CD4-positive, alpha-beta T cell treated with Interferon gamma for 1 hour (primary cell): ENCODE measurements around the gene SRRM3.
"Not testable (repeated sequence)": the region's sequence is repeated elsewhere in the genome, so short reads cannot be mapped to it uniquely, and the experiment has no call there.

Experiments
- DNase-seq: peaks from one replicate; pipeline ENCODE4 v3.0.0-alpha.2; 2020

The SRRM3 gene

GRCh38 chr7:76191783-76192240, 9.9 kb upstream of the SRRM3 start:
- DNase-seq = no peak

DNA sequence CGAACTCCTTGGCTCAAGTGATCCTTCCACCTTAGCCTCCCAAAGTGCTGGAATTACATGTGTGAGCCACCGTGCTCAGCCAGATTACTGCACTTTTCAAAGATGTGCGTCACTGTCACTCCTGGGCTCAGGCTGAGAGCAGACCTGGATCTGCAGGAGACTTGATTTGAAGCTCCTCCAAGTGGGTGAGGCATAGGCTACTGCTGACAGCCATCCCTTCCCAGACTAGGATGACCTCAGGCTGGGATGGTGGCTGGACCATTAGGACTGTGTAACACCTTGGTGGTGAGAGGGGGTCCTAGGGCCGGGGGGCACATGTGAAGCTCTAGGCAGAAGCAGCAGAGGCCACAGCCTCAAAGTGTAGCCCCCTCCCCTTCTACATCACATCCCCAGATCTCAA, 8.2 kb upstream of the SRRM3 start:
- DNase-seq = no peak

GRCh38 chr7:76193883-76194282, 7.8 kb upstream of the SRRM3 start:
- no peak for DNase-seq

DNA sequence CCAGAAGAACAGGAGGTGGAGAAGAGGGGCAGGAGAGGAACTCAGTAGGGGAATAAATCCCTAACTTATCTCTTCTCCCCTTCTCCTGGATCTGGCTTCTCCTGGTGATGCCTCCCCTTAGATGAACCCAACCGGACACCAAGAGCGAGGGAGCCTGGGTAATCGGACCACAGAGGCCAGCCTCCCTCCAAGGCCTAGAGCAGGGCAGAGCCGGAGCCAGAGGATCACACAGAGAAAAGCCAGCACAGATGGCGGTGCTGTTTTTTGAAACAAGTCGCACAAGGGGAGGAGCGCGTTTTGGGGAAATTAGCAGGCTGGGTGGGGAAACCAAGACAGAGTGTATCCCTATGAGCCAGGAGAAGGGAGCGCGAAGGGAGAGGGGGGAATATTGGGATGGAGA, 4.9 kb upstream of the SRRM3 start:
- no peak for DNase-seq

DNA sequence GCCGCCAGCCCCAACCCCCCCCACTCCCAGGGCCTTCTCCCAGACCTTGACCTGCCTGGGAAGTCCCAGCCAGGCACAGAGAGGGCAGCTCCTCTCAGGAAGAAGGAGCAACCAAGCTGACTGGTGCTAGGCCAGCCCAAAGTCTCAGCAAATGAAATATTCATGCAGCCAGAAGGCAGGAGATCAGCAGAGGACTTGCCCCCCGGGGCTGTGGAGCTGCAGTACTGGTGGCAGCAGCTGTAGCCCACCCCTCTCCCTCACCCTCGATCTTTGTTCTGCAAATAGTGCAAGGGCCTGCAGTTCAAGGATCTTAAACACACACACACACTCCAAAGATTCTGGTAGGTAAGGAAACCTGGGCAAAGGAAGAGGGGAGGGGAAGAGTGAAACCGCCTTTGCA, 3.5 kb upstream of the SRRM3 start:
- DNase-seq = no peak

GRCh38 chr7:76202666-76203030, 952 bp downstream of the SRRM3 start:
- no peak for DNase-seq

DNA sequence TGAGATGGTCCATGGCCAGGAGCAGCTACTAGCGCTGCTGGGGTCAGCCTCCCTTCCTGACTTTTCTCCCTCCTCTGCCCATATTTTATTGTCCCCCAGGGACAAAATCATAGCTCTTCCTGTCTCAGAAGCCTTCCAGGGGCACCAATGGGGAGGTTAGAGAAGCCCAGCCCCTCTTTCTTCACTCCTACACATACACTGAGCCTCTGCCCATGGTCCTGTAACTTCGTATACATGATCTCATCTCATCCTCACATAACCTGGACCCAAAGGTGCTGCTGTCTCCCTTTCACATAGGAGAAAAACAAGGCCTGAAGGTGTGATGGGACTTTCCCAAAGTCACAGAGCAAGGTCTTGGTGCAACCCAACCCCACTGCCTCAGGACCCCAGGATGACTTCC, 2.5 kb downstream of the SRRM3 start:
- no peak for DNase-seq

DNA sequence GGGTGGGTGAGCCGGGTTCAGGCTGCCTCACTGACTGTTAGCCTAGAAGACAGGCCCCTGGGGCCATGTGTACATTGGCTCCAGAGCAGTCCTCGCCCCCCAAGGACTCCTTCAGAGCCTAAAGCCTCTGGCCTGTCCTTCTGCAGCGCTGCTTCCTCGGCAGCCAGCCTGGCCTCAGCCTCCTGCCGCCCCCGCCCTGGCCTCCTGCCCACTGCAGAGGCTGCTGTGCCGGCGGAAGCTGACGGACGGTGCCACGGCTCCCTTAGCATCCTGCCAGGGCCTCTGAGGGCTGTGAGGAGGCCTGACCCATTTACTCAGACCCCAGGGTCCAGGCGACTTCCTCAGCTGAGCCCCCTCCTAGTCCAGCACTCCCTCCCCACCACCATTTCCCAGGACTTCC, 4.9 kb downstream of the SRRM3 start:
- DNase-seq = no peak

DNA sequence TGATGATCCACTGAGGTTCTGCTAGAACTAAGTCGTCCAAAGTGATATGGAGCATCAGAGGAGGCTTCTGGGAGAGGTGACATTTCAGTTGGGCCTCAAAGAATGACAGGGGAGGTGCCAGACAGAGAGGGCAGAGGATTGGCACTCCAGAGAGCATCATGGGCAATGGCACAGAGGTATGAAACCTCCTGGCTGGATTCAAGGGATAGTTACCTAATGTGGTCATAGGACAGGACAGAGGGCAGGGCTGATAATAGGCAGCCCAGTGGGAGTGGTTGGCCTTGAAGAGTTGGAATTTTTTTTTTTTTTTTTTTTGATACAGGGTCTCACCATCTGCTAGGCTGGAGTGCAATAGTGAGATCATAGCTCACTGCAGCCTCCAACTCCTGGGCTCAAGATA, 7.6 kb downstream of the SRRM3 start:
- DNase-seq = no peak

GRCh38 chr7:76211216-76211615, 9.5 kb downstream of the SRRM3 start:
- DNase-seq = no peak

GRCh38 chr7:76215349-76215748, 13.7 kb downstream of the SRRM3 start:
- not testable (repeated sequence) for DNase-seq

DNA sequence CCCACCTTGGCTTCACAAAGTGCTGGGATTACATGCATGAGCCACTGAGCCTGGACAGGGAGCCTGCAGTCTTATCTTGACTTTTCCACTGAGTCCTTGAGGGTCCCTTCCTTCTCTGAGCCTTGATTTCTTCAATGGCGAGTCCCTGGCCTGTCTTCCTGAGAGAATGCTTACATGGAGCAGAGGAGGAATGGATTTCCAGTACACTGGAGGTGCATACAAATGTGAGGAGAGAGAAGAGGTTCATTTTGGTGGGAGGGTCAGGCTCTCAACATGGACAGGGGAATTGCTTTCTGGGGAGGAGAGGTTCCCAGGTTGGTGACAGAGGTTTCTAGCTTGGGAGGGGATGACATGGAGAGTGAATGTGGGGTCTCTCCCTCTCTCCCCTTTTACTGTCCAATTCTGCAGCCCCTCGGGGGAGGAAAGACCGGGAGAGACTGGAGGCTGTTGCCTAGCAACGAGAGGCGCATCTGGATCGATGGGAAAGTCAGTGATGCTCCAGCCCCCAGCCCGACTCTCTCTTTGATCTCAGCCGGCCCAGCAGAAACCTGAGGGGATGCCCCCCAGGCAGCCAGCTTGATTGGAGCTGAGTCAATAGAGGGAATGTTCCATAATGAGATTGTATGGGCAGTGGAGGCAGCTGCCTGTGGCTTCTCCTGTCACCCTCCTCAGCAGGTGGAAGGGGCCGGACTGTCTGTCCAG, 14.8 kb downstream of the SRRM3 start:
- no peak for DNase-seq

- DNase-seq = no peak
Measured at GRCh38 chr7:76217942-76218566, 16.4 kb downstream of the SRRM3 start.

DNA sequence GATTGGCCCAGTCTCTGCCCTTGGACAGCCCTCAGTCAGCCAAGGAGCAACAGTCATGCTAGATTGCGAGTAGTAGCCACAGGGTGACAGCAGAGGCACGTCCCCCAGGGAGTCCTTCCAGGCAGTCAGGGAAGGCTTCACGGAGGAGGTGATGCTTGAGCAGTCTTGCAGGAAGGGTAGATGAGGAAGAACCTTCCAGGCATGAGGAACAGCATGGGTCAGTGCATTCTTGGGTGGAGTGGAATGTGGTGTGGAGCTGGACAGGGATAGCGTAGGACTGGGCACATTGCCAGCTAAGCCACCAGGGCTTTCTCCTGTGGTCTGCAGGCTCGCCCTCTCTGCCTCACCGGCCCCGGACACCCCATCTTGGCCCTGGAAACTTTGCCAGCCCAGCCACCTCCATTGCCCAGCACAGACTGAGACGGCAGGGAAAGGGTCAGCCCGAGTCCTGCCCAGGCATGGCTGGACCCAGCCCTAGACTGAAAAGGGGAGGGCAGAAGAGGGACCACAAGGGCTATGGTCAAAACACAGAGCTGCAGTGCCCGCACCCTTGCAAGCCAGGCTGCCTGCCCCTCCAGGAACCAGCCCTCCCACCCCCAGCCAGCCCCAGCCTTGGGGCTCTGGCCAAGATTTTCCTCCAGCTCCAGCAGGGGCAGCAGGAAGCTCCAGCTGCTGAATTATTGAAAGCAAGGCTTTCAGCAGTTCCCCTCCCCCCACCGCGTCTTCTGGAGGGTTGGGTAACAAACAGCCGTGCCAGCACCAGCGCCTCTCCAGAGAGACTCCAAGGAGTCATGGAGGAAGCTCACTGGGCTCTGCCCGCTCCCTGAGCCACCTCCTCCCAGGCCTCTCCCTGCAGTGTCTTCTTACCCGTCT, 18.7 kb downstream of the SRRM3 start:
- DNase-seq = no peak

DNA sequence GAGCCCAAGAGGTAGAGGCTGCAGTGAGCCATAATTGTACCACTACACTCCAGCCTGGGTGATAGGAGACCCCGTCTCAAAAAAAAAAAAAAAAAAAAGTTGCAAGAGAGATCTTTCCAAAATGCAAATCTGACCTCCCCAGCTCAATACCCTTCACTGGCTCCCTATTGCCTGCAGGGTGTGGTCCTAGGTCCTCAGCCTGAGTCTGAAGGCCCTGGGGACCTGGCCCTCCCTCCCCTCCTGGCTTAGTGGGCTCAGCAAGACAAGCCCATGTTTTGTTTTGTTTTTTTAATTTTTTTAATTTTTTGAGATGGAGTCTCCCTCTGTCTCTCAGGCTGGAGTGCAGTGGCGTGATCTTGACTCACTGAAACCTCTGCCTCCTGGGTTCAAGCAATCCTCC, 20.6 kb downstream of the SRRM3 start:
- no peak for DNase-seq

- DNase-seq = no peak
Measured at GRCh38 chr7:76222839-76223238, 21.1 kb downstream of the SRRM3 start.

DNA sequence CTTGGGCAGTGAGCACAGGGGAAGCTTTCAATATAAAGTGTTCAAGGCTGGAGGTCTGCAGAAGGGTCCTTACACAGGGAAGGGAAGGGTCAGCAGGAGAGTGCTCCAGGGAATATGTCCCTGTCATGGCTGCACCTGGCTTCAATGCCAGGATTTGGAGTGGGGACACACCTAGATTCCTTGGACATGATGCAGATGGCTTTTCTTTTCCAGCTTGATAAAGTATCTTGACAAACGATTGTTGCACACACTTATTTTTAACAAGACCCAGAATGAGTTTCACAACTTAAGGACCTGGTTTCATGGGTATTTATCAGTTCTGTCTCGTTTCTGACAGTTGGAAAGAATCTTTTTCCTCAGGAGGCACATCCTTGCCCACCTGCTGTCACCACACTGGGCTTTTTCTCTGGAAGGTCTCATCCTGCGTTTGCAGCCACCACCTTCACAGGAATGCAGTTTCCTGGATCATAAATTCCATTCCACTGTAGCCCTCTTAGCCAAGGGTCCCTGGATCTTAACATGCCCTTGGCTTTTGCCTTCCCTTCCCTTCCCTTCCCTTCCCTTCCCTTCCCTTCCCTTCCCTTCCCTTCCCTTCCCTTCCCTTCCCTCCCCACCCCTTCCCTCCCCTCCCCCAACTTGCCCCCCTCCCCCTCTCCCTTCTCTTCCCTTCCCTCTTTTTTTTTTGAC, 21.7 kb downstream of the SRRM3 start:
- DNase-seq = no peak

DNA sequence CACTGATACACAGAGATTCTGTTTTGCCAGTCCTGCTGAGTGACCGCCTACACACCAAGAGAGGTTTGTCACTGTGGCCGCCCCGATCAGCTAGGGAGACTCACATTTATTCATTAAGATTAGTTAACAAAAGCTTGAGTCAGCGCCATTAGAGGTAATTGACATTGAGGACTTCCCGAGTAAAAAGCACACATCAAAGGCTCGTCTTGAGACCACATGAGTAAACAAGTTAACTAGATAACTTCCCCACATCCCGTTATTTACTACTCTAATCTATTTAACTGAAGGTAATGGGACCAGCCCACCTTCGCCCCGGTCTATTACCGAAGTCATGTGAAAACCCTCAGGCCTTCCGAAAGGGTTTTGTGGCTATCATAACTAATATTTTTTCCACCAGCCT, 23.0 kb downstream of the SRRM3 start:
- DNase-seq = no peak

DNA sequence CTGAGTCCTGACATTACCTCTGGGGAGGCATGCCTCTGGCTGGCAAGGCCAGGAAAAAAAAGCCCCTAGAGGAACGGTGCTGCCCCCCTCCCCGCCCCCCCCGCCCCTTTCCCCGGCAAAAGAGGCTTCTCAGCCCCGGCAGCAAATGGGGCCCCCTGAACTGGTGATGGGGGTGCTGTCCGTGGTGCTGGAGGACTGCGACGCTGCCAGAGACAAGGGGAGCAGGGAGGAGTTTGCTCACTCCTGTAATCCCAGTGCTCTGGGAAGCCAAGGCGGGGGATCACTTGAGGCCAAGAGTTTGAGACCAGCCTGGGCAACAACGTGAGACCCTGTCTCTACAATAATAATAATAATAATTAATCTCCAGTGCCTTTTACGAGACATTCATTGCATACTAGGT, 23.7 kb downstream of the SRRM3 start:
- DNase-seq = no peak

GRCh38 chr7:76225951-76226350, 24.3 kb downstream of the SRRM3 start:
- no peak for DNase-seq

DNA sequence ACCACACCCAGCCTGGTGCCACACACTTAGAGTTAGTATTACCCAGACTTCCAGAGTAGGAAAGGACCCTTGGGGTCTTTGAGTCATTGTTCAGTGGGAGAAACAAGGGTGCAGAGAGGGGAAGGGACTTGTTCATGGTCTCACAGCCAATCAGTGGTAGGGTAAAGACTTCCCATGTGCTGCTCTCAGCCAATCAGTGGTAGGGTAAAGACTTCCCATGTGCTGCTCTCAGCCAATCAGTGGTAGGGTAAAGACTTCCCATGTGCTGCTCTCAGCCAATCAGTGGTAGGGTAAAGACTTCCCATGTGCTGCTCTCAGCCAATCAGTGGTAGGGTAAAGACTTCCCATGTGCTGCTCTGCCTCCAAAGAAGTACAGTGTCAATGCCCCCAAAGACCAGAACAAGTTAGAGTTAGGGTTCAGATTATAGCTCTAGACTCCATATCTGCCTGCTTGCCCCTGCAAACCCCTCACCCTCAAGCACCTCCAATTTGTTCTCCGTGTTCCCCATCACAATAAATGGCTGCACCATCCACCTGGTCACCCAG, 25.3 kb downstream of the SRRM3 start:
- DNase-seq = not testable (repeated sequence)

- no peak for DNase-seq
Measured at GRCh38 chr7:76230214-76230613, 28.5 kb downstream of the SRRM3 start.

- no peak for DNase-seq
Measured at GRCh38 chr7:76231071-76231470, 29.4 kb downstream of the SRRM3 start.
